Activated CD8-positive, alpha-beta memory T cell treated with anti-CD3 and anti-CD28 coated beads for 48 hours (primary cell): ENCODE measurements around the gene NFILZ.

Source experiments
- DNase-seq, 3 experiments: peaks; one replicate each; pipeline ENCODE4 v3.0.0-alpha.2; 2020; ENCODE audit warnings: low read depth in 2 of 3, low spot score in 2 of 3

NFILZ gene, protein sequence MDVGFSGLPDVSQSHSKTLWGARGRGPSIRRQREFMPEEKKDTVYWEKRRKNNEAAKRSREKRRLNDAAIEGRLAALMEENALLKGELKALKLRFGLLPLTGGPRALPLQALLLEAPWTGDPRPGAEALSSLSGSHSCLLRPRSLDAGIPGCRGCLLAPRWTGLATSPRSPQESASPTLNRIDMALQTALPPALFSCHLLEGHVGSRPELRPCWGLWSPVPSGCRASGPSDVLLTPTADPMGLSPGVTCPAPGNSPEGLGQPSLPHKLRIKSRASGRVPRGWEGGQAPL

DNA sequence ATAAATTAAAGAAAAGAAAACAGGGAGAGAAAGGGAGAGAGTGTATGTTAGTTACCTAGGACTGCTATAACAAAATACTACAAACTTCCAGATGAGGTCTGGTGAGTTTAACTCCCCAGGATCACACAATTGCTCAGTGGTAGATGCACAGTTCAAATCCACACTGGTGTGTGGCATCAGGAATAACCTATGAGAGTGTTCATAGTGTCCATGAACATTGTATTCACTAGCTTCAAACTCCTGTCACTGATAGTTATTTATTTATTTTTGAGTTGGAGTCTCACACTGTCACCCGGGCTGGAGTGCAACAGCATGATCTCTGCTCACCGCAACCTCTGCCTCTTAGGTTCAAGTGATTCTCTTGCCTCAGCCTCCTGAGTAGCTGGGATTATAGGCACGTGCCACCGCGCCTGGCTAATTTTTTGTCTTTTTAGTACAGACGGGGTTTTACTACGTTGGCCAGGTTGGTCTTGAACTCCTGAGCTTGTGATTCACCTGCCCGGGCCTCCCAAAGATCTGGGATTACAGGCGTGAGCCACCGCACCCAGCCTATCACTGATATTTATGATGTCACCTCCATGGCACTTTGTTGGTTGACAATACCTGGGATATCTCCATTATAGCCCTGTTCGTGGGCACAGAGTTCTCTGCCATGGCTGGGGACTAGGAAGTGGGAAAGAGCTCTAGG is at the start of gene NFILZ:
NFILZ (plus strand) TSS at position 638 of the 688 bp plus-strand sequence. CDS start 46,133 bp downstream, outside the sequence.
- DNase-seq = no peak

DNA sequence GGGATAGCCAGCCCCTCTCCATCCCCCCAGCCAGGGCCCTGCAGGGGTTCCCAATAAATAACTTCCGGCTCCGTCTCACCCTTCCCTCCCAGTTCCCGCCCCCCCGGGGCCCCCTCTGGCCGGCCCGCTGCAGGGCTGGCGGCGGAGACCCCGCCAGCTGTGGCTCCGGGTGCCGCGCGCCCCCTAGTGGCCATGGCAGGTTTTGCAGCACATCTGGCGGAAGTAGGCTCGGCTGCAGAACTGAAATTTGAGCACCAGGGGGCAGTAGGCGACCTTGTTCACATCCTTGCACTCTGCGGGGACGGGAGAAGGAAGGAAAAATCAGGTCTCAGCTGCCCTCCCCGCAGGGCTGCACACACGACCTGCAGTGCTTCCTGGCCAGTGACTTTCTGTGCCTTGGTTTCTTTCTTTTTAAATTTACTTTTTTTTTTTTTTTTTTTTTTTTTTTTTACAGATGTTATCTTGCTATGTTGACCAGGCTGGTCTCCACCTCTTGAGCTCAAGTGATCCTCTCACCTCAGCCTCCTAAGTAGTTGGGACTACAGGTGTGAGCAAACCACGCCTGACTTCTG is 49.6 kb upstream of the NFILZ start:
- peak; percentile 61 to 89 (median 87) for DNase-seq

DNA sequence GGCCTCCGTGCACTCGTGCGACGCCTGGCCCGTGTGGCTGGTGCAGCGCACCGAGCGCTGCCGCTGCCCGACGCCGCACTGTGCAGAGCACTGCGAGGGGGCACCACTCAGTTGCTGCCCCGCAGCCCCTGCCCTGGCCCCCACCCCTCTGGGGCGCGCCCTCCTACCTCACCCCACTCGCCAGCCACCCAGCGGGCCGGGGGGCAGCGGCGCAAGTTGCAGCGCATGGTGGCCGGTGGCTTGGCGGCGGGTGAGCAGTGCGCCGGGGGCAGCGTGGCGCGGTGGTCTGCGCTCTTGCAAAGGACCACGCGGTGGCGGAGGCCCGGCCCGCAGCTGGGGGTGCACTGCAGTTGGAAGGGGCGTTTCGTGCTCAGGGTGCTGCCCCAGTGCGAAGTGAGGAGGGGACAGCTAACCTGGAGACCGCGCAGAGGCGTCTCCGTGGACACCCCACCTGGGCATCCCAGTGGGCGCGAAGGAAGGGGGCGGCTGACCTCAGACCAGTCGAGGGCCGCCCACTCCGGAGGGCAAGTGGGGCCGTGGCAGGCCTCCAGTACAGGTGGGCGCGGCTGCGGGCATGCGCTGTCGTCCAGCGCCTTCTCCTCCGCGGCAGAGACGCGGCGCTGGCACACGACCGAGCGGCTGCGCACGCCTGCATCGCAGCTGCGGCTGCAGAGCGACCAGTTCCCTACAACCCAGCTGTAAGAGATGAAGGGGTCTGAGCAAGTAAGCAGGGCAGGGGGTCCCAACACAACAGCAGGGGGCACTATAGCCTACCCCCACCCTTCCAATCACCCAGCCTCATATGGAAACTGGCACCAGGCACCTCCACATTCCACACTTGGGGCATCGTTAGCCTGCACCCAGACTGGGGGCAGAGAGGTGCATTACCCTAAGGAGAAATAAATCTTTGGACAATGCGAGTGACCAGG is 45.2 kb upstream of the NFILZ start:
- no peak for DNase-seq

DNA sequence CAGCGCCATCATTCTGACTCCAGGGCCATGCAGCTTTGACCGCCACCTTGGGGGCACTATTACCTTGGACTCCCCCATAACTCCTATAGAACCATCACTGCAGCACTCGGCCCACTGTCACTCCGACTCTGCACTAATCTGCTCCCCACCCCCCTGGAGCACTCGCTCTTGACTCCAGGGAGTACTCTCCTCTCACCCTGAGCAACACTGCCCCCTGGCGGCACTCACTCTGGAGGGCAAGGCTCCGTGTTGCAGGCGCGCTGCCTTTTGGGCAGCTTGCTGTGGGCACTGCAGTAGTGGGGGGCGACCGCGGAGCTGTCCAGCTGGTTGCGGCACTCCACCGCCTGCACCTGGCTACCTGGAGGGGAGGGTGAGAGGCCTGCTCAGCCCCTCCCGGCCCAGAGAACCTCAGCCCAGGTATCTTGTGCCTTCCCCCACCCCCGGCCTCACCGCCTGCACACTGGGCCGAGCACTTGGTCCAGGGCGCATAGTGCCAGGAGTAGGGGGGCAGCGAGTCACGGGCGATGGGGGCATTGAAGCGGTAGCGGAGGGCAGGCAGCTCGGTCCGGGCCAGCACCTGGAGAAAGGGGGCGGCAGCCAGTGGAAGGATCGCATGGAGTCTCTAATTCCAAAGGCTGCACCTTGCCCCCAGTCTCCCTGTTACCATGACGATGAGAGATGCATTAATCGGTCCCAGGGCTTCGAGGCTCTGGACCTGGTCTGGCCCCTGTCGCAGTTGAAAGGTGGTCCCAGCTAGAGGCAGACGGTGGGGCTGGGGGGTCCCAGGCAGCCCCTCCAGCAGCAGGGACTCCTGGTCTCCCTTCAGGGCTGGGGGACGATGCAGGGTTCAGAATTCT is 44.3 kb upstream of the NFILZ start:
- peak in 1 of 3 experiments; percentile 38 for DNase-seq

DNA sequence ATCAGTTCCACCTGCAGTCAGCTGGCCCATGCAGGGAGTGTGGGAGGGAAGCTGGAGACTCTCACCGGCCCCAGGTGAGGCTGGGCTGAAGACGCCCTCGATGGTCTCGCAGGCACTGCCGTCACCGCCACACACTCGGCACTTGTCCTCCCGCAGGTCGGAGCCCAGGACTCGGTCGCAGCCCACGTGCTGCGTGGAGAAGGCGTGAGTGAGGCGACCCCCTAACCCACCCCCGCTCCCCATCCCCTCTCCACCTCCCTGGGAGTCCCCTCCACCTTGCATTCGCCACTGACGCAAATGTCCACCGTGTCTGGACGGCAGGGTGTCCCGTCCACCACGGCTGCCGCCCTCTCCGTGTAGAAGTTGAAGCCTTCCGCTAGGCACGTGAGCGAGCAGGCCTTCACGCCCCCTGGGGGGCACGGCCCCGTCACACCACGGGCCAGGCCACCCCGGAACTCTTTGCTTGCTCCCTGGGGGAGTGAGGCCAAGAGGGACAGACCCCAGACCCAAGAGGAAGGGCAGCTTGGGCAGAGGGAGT is 41.2 kb upstream of the NFILZ start:
- DNase-seq = no peak

DNA sequence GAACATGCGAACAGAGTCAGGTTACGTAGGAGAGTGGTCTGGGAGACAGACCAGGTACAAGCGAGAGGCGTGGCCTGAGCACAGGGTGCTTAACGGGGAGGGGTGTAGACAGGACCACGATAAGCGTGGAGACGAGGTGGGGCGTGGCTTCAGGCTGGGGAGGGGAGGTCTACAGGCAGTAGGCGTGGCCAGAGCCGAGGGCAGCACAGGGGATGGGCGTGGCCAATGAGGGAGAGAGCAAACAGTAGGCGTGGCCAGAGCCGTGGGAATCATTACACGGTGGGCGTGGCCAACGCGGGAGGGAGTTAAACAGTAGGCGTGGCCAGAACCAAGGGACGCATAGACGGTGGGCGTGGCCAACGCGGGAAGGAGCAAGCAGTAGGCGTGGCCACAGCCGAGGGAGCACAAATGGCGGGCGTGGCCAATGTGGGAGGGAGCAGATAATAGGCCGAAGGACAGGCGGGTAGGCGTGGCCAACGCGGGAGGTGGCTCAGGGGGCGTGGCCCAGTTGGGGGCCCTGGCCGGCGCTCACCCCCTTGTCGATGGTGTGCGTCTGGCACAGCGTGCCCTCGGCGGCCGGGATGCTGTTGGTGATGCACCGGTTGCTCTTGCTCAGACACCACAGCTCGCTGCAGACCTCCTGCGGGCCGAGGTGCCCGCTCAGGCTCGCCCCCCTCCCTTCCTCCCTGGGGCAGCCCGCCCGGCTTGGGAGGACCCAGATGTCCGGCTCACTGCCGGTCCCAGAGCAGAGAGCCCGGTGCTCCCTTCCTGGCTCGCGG is 38.0 kb upstream of the NFILZ start:
- DNase-seq = peak; percentile 81 to 96 (median 87)

DNA sequence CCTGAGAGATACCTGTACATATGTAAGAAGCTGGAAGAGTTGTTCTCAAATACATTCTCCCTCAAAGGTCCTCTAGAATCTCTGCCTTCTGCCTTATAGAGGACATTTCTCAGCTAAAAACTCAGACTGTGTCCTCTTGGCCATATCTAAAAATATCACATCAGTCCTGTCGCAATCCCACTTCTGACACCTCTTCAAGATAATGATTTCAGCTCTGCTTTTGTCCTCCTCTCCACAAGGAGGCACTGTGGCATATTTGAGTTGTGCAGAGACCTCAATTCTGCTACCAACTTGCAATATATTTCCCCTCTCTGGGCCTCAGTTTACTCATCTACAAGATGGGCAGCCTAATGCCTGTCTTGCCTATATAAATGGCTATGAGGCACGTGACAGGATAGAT is 36.5 kb upstream of the NFILZ start:
- DNase-seq = no peak

DNA sequence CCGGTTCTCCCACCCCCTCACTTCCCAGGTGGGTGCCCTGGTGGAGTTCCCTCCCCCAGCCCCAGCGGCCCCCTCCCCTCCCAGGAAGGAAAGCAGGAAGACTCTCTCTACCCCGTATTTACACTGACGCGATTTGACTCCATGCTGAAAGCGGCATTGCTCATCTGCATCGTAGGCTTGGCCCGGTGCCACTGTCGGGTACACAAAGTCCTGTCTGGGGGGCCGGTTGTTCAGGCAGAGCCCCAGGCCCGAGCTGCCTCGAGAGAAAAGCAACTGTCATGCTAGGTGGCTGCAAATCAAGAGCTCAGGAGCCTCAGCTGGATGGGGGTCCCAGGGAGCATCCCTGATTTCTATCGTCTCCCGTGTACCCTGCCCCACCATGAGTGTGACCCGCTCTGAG is 34.8 kb upstream of the NFILZ start:
- DNase-seq = no peak

DNA sequence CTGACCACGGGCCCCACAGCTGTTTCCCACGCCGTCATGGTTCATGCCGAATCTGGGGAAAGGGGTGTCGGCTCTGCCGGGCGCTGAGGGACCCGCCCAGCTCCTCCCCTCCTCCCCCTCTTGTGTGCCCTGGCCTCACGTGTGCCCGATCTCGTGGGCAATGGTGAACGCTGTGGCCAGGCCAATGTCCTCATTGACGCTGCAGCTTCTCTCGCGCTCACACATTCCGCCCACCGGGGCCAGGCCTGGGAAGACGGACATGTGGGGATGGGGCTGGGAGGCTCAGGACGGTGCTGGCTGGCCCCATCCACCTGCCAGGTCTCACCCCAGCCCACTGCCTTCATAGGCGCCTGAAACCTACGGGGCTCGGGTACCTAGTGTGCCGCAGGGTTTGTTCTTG is 34.3 kb upstream of the NFILZ start:
- no peak for DNase-seq

DNA sequence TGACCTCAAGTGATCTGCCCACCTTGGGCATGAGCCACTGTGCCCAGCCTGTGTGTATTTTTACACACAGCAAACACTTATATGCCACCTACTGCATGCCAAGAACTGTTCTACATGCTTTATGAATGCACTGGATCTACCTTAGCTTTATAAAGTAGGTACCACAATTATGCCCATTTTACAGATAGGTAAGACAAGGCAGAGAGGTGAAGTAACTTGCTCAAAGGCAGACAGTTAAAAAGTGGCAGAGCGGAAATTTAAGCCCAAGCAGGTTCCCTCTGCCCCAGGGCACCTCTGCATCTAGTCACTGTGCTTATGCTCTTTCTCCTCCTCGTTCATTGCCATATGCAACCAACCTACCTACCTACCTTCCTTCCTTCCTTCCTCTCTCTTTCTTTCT is 30.4 kb upstream of the NFILZ start:
- DNase-seq = no peak

DNA sequence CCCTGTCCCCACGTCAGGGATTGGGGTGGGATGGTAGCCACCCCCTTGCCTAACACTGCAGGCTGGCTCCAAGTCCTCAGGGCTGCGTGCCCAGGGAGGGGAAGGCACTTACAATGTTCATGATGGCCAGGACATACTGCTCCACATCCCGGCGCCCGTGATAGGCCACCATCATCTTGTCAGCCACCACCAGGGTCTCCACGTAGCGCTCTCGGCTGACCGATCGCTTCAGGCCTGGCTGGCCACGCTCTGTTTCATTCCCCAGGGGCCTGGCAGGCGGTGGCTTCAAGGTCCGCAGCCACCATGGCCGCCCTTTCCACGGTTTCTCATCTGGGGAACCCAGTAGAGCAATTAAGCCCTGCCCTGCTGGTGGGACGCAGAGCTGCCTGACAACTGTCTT is 29.6 kb upstream of the NFILZ start:
- DNase-seq = no peak

DNA sequence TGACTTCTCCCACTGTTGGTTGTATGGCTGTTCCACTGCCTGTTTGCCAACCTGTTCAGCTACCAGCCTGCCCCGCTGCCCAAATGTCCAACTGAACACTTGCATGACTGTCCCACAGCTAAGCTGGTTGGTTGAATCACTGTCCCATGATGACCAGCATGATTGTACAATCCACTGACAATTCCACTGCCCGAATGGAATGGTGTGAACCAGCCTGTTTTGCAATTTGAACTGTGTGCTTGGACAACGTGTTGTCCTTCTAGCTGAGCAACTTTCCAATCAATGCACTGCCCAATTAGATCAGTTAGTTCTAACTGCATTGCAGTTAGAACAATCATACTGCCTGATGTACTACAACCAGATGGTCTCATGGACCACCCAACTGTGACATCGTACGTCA is 28.6 kb upstream of the NFILZ start:
- DNase-seq = no peak

DNA sequence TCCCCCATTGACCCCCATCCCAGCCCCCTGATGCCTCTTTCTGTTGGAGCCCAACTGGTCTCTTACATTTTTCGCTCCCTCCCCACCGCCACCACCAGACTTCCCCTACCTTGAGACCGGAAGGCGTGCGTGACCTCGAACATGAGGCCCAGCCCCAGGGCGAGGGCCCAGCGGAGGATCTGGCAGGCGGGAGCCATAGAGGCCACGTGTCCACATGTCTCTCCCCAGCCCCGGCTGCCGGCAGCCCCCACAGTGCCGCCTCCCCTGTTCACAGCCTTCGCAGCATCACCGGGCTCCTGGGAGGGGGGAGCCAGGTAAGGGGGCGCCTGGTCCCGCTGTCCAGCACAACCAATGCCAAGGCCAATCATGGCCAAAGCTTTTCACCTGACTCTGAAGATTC is 24.9 kb upstream of the NFILZ start:
- DNase-seq = no peak

DNA sequence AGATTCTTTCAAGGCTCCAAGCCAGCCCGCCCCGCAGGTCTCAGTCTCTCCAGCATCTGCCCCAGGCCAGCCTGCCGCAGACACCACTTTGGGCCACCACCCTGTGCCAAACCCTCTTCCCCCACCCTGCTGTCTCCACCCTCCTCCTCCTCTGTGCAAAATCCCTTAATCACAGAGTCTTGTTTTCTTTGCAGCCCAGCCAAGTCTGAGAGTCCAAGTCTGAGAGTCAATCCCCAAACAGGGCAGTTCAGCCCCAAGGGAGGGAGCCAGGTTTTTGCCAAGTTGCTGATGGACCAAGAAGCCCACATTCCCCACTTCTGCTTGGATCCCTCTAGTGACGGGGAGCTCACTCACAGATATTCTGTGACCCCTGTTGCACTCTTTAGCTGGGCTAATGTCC is 23.0 kb upstream of the NFILZ start:
- DNase-seq = no peak

DNA sequence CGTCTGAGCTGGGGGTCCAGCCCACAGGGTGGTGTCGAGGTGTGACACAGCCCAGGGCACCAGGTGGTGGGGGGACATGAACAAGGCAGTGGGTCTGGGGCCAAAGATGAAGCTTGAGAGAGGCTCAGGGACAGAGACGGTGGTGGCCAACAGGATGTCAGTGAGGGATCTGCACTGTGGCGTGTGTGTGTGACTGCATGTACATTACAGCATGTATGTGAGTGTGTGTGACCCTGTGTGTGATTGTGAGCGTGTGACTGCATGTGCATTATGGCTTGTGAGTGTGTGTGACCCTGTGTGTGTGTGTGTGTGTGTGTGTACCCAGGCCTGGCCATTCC is 21.5 kb upstream of the NFILZ start:
- no peak for DNase-seq

DNA sequence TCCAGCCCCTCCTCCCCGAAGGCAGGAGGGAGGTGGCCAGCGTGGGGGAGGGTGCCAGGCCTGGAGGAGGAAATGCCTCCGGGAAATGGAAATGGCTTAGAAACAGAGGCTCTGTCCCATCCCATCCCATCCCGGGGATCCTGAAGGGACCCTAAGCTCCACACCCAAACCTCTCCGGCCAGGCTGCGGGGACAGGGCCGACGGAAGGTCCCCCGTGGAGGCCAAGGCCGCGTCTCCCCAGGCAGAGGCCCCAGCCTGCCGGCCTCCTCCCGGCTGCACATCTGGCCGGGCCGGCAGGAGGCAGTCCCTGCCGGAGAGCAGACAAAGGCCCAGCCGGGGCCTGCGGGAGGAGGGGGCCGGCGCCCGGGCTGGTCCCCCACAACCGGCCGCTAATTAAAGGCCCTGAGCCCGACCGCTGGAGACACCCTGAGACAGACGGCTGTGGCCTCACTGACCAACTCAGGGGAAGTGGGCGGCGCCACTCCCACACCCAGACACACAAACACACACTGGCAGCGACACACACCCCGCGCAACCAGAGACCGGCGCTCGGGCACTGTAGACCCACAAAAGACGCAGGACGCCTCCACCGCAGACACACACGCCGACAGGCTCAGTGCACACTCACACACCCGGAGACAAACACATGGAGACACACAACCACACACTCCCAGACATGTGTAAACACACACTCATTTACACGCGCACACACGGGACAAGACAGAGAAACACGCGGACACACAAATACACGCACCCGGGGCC is 21.0 kb upstream of the NFILZ start:
- DNase-seq = no peak

DNA sequence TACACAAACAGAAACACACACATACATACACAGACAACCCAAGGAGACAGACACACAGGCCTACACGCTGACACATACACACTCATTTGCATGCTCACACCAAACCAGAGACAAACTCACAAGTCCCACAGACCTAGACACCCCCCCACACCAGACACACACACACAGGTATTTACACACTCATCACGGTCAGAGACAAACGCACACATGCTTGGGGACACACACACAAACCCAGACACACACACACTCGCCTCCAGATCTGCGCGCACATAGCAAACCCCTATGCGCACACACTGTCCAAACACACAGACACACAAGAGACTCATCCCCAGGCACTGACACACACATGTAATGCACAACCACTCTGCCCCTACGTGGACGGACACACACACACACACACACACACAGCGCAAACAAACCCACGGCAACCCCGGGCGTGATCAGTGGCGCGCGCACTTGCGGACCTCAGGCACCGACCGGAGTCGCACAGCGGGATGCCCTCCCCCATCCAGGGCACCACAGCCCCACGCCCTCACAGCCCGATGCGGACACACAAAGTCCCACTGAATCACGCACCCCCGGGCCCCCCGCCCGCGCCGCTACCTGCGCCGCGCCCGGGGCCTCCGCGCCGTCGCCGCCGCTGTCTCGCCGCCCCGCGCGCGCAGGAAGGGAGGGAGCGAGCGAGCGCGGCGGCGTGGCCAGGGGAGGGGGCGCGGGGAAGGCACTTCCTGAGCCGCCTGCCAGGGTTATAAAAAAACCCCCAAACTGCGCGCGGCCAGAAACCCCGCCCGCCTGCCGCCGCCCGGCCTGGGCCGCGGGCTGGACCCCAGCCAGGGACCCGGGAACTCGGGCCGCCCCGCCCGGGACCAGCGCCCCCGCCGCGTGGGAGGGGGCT is 20.1 kb upstream of the NFILZ start, which contains the start of gene ADAMTS10:
ADAMTS10 (minus strand) TSS at position 675 of the 895 bp plus-strand sequence. CDS start 5,005 bp downstream, outside the sequence.
- DNase-seq = no peak

DNA sequence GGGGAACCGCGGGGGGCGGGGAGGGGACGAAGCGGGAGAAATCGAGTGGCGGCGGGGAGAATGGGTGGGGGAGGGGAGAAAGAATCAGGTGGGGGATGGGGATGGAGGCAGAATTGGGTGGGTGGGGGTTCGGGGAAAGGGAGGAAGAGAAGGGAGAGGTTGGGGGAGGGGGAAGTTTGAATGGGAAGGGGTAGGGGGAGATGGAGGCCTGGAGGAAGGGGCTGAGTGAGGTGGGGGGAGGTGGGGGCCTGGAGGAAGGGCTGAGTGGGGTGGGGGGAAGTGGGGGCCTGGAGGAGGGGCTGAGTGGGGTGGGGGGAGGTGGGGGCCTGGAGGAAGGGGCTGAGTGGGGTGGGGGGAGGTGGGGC is 19.5 kb upstream of the NFILZ start:
- DNase-seq = no peak
